Panc1 (cell line): ENCODE results near the gene PRKCA. TPM values are rescaled to one million over a fixed set of nuclear protein-coding genes. Genes with fewer than 3 reads are reported as not detected.
A peak's percentile ranks its signal among the peaks of the same experiment; 100 is the strongest.
"Not testable (repeated sequence)": the region's sequence is repeated elsewhere in the genome, so short reads cannot be mapped to it uniquely, and the experiment has no call there.

Experiments used
- ATAC-seq: fragments of 200-7000 bp; cut with Tn5 transposase; 2 replicates; pipeline ENCODE4 v1.9.1; 2020; ENCODE audit warnings: mild to moderate bottlenecking, moderate library complexity
- BruUV-seq: library from RNA; stranded (reverse); fragments of 400-500 nt; replicated peaks from 2 replicates; lab custom pipeline; 2021; lab: Mats Ljungman, UMichigan
- CTCF ChIA-PET: fragments of 300-600 bp; sonication (Branson Sonifier 250); formaldehyde crosslinking; loops from one replicate; lab custom pipeline; 2022; ENCODE audit warnings: antibody characterized with exemption; lab: Charles Lee
- POLR2A ChIA-PET: fragments of 300-600 bp; sonication (Branson Sonifier 250); formaldehyde crosslinking; loops from one replicate; lab custom pipeline; 2022; ENCODE audit warnings: antibody characterized with exemption; lab: Charles Lee
- DNase-seq: peaks from one replicate; pipeline ENCODE4 v3.0.0-alpha.2; 2010; ENCODE audit warnings: low read depth, low spot score
- H3K27ac ChIP-seq: 2 replicates; pipeline ENCODE4 v1.5.1; 2011; ENCODE audit warnings: mild to moderate bottlenecking, low read length, inconsistent platforms
- H3K27me3 ChIP-seq: fragments of 200-500 bp; sonication (Bioruptor generic); 2 replicates; pipeline ENCODE4 v1.6.0; 2014; ENCODE audit warnings: low read length, inconsistent platforms; ENCODE audit not compliant: control insufficient read depth, insufficient read depth
- H3K36me3 ChIP-seq: fragments of 200-500 bp; sonication (Bioruptor generic); 2 replicates; pipeline ENCODE4 v1.5.1; 2014; ENCODE audit warnings: inconsistent platforms, mild to moderate bottlenecking, low read length, moderate library complexity; ENCODE audit not compliant: control insufficient read depth, insufficient read depth
- H3K4me1 ChIP-seq: 2 replicates; pipeline ENCODE4 v1.5.1; 2011; ENCODE audit warnings: inconsistent platforms, mild to moderate bottlenecking, low read length, moderate library complexity; ENCODE audit not compliant: control insufficient read depth, insufficient read depth
- H3K4me3 ChIP-seq, 2 experiments: 2 replicates each; pipeline ENCODE4 v1.5.1; 2011 to 2012; ENCODE audit warnings: low read depth in 2 of 2, low read length in 2 of 2, mild to moderate bottlenecking in 2 of 2, inconsistent platforms in 1 of 2, moderate library complexity in 1 of 2
- H3K9me3 ChIP-seq: fragments of 200-500 bp; sonication (Bioruptor generic); 2 replicates; pipeline ENCODE4 v1.5.1; 2014; ENCODE audit warnings: low read depth, mild to moderate bottlenecking, inconsistent platforms, low read length, moderate library complexity; ENCODE audit not compliant: control insufficient read depth, insufficient read depth
- POLR2AphosphoS5 ChIP-seq: IDR thresholded peaks from 2 replicates; pipeline ENCODE4 v1.6.1; 2012; ENCODE audit warnings: mild to moderate bottlenecking, low read depth, low read length, moderate library complexity
- SIN3A ChIP-seq: IDR thresholded peaks from 2 replicates; pipeline ENCODE4 v1.6.1; 2012; ENCODE audit warnings: low read depth, mild to moderate bottlenecking, low read length, moderate library complexity, borderline replicate concordance; ENCODE audit not compliant: insufficient read depth
- TCF7L2 ChIP-seq: IDR thresholded peaks from 2 replicates; pipeline ENCODE4 v1.6.1; 2011; ENCODE audit warnings: mild to moderate bottlenecking, low read depth, low read length, inconsistent platforms
- in situ Hi-C: cut with HindIII; loops from 2 replicates; pipeline ENCODE4 v1.10.0; 2016; ENCODE audit warnings: low sequenced_read_pairs, low pct_unique_long_range_greater_than_20kb
- intact Hi-C: fragments of 100-400 bp; cut with micrococcal nuclease; formaldehyde crosslinking; loops from one replicate; pipeline ENCODE4 v1.10.0; 2022; ENCODE audit not compliant: unreplicated experiment
- total RNA-seq: library from RNA; stranded (reverse); gene quantifications from one replicate; pipeline ENCODE4 v1.2.1, GENCODE V29; 2021; ENCODE audit not compliant: unreplicated experiment
- TF ChIP-seq, protein P1 (sequence below): fragments of 450-650 bp; IDR thresholded peaks from 2 replicates; pipeline ENCODE4 v1.5.1; 2017; ENCODE audit warnings: mild to moderate bottlenecking
- TF ChIP-seq, protein P2 (sequence below), 2 experiments: IDR thresholded peaks; 2 replicates each; pipeline ENCODE4 v1.6.1; 2011 to 2012; ENCODE audit warnings: low read depth in 2 of 2, control low read depth in 1 of 2, low read length in 1 of 2, mild to moderate bottlenecking in 1 of 2, moderate library complexity in 1 of 2; ENCODE audit not compliant: insufficient read depth in 1 of 2

Gene PRKCA
- total RNA-seq, 1 experiment from 2014 or later, result 53.0 TPM

DNA sequence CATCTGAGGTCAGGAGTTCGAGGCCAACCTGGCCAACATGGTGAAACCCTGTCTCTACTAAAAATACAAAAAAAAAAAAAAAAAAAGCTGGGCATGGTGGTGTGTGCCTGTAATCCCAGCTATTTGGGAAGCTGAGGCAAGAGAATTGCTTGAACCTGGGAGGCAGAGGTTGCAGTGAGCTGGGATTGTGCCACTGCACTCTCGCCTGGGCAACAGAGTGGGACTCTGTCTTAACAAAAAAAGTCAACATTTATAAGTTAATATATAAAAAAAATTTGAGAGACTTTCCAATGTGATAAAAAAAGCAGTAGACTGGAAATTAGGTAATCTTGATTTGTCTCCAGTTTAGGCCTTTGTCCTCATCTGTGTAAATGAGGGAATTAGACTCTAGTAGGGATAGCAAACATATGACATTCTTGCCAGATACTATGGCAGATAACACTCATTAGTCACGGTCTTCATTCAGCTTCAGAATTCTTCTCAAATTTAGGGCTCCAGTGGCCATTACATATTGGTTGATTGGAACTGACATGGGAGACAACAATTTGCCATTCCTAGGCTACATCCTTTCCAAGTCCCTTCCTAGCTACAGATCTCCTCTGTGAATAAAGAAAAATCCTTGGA, 22.1 kb downstream of the PRKCA start:
- BruUV-seq, result not testable (repeated sequence)
- CTCF ChIA-PET, result interaction anchor here (0.6 kb wide), 1 partner anchor 9 kb away, joined by 3 read pairs; no protein-coding TSS in a partner anchor

DNA sequence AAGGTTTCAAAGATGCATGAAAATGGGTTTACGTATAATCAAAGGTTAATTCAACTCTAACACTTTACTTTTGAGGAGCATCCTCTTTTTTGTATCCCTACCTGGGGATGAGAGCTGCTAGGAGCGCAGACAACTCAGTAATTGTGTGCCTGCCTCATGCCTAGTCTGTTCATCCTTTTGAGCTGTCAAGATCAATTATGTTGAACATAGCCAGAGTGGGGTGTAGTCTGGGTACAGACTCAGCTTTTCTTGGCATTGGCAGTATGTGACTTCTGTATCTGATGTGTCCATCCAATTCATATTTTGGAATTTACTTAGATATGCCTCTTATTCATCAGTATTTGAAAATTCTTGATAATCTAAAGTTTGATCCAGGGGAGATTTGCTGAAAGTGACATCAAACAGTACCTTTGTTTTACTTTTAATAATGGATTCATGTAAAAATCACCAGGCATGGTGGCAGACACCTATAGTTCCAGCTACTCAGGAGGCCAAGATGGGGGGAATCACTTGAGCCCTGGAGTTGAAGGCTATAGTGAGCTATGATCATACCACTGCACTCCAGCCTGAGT, 24.1 kb downstream of the PRKCA start:
- Histone ChIP-seq H3K9me3 (no peaks in the 10 kb centered on the region), H3K4me3 (no peak overlapping the region), H3K27ac (no peak overlapping the region), H3K27me3 (no peaks in the 10 kb centered on the region), H3K36me3 (no peaks in the 10 kb centered on the region), H3K4me1 (peaks cover 4% of the 10 kb centered on the region)
- ChIA-PET POLR2A (no interaction called here), CTCF (no interaction called here)
- in situ Hi-C loops (no loop called here), intact Hi-C loops (no loop called here)
- TF ChIP-seq, protein P1, sequence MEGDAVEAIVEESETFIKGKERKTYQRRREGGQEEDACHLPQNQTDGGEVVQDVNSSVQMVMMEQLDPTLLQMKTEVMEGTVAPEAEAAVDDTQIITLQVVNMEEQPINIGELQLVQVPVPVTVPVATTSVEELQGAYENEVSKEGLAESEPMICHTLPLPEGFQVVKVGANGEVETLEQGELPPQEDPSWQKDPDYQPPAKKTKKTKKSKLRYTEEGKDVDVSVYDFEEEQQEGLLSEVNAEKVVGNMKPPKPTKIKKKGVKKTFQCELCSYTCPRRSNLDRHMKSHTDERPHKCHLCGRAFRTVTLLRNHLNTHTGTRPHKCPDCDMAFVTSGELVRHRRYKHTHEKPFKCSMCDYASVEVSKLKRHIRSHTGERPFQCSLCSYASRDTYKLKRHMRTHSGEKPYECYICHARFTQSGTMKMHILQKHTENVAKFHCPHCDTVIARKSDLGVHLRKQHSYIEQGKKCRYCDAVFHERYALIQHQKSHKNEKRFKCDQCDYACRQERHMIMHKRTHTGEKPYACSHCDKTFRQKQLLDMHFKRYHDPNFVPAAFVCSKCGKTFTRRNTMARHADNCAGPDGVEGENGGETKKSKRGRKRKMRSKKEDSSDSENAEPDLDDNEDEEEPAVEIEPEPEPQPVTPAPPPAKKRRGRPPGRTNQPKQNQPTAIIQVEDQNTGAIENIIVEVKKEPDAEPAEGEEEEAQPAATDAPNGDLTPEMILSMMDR, result no peak
- TF ChIP-seq POLR2AphosphoS5, result no peak
- no peak for TF ChIP-seq TCF7L2
- no peak for TF ChIP-seq SIN3A
- TF ChIP-seq, protein P2, sequence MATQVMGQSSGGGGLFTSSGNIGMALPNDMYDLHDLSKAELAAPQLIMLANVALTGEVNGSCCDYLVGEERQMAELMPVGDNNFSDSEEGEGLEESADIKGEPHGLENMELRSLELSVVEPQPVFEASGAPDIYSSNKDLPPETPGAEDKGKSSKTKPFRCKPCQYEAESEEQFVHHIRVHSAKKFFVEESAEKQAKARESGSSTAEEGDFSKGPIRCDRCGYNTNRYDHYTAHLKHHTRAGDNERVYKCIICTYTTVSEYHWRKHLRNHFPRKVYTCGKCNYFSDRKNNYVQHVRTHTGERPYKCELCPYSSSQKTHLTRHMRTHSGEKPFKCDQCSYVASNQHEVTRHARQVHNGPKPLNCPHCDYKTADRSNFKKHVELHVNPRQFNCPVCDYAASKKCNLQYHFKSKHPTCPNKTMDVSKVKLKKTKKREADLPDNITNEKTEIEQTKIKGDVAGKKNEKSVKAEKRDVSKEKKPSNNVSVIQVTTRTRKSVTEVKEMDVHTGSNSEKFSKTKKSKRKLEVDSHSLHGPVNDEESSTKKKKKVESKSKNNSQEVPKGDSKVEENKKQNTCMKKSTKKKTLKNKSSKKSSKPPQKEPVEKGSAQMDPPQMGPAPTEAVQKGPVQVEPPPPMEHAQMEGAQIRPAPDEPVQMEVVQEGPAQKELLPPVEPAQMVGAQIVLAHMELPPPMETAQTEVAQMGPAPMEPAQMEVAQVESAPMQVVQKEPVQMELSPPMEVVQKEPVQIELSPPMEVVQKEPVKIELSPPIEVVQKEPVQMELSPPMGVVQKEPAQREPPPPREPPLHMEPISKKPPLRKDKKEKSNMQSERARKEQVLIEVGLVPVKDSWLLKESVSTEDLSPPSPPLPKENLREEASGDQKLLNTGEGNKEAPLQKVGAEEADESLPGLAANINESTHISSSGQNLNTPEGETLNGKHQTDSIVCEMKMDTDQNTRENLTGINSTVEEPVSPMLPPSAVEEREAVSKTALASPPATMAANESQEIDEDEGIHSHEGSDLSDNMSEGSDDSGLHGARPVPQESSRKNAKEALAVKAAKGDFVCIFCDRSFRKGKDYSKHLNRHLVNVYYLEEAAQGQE (IDR thresholded peaks at IDR 0.05; ENCODE audit: insufficient read depth in 1 of 2, low read depth in 2 of 2, low read length in 1 of 2), result no peak
- ATAC-seq (no peak), DNase-seq (no peak)
- no TSS peak for BruUV-seq

More for the DNA sequence above, 22.1 kb downstream of the PRKCA start:
- H3K36me3 ChIP-seq, POLR2A ChIA-PET, intact Hi-C loops, ATAC-seq, H3K4me3 ChIP-seq, in situ Hi-C loops, H3K9me3 ChIP-seq, H3K27me3 ChIP-seq, H3K4me1 ChIP-seq, DNase-seq: not testable (repeated sequence)
- H3K27ac ChIP-seq, result peak overlapping the region; percentile 39; the same call in 1 of the 2 replicates

DNA sequence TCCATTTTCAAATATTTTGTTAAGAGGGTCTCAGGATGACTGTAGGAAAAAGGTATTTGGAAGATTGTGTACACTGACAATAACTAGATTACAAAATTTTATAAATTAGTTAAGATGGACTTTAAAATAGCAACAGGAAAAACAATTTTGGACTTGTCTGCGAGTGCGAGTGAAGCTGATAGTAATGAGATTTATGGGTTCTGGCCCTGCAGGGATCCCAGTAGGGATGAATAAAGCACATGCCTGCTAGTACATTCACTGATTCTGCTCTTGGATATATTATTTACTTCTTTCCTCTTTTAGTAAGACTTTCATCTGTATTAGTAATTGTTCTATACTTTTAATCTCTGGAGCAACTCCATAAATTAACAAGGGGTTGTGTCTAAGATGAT, 28.2 kb downstream of the PRKCA start:
- H3K4me1 ChIP-seq, result peaks cover 4% of the 10 kb centered on the region
- no peaks in the 10 kb centered on the region for H3K27me3 ChIP-seq
- H3K36me3 ChIP-seq, result no peaks in the 10 kb centered on the region
- CTCF ChIA-PET, result interaction anchor here (0.6 kb wide), 1 partner anchor 17 kb away, joined by 4 read pairs; no protein-coding TSS in a partner anchor
- intact Hi-C loops (no loop called here), in situ Hi-C loops (no loop called here)
- POLR2A ChIA-PET, result no interaction called here
- H3K4me3 ChIP-seq, result no peak overlapping the region
- TF ChIP-seq SIN3A (no peak), POLR2AphosphoS5 (no peak), TCF7L2 (no peak)
- TF ChIP-seq, protein P1, result no peak
- TF ChIP-seq, protein P2 (IDR thresholded peaks at IDR 0.05; ENCODE audit: insufficient read depth in 1 of 2, low read depth in 2 of 2, low read length in 1 of 2), result no peak
- ATAC-seq (no peak), DNase-seq (no peak)
- no TSS peak for BruUV-seq
- H3K27ac ChIP-seq, result no peak overlapping the region
- no peaks in the 10 kb centered on the region for H3K9me3 ChIP-seq
